Fibroblast of mammary gland (primary cell): ENCODE results near the gene ANO10.

Experiments
- DNase-seq: peaks from one replicate; pipeline ENCODE4 v3.0.0-alpha.2; 2010; ENCODE audit warnings: low read depth
- H3K4me3 ChIP-seq: 2 replicates; pipeline ENCODE4 v1.5.1; 2011; ENCODE audit warnings: low read depth, mild to moderate bottlenecking, low read length, moderate library complexity; ENCODE audit not compliant: control insufficient read depth
- CTCF ChIP-seq: conservative IDR thresholded peaks from 2 replicates; pipeline ENCODE4 v1.5.1; 2011; ENCODE audit warnings: low read depth, low read length, inconsistent platforms; ENCODE audit not compliant: control insufficient read depth, insufficient read depth

ANO10 gene

GRCh38 chr3:43434431-43434830 is 187.4 kb downstream of the ANO10 start:
- DNase-seq, result no peak
- no peak for TF ChIP-seq CTCF
- H3K4me3 ChIP-seq, result no peak overlapping the region

DNA sequence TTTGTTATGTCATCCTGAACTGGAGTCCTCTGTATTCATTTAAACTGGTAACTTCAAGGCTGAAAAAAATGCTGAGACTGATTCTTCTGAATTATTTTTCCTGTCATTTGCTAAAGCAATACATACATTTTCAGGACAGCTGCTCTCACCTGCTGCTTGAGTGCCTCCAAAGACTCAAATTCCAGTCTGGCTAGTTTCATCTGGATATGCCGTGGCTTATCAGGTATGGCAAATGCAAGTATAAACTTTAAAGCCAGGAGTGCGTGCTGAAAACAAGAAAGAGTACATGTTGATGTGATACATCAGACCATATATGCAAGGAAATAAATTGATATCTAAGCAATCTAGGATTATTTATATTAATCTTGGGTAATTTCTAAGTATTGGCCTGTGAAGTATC is 189.3 kb downstream of the ANO10 start:
- no peak overlapping the region for H3K4me3 ChIP-seq
- TF ChIP-seq CTCF, result no peak
- no peak for DNase-seq

- no peak for TF ChIP-seq CTCF
Measured at GRCh38 chr3:43426388-43426787, 195.4 kb downstream of the ANO10 start.

GRCh38 chr3:43425829-43426228 is 196.0 kb downstream of the ANO10 start:
- no peak overlapping the region for H3K4me3 ChIP-seq
- no peak for DNase-seq
- no peak for TF ChIP-seq CTCF

More at GRCh38 chr3:43426388-43426787, 195.4 kb downstream of the ANO10 start:
- no peak overlapping the region for H3K4me3 ChIP-seq
- no peak for DNase-seq

- no peak overlapping the region for H3K4me3 ChIP-seq
- TF ChIP-seq CTCF, result no peak
- no peak for DNase-seq
Measured at GRCh38 chr3:43423639-43424038, 198.2 kb downstream of the ANO10 start.

DNA sequence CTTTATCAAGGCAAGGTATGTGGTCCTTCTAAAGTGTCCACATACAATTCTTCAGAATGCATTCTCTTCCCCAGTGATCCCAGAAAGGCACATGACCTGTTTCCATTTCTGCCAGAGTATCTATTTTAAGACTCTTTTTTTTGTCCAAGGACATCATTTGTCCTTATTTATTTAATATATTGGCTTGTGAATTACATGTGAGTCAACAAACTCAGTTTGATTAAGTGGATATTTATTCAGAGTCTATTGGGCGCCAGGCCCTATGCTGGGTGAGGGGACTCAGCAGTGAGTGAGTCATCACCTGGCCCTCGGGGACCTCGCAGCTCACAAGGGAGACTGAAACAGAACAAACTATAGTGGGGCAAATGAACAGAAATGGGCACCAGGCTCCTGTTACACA is 198.7 kb downstream of the ANO10 start:
- no peak for TF ChIP-seq CTCF
- no peak overlapping the region for H3K4me3 ChIP-seq
- peak; percentile 76 for DNase-seq

DNA sequence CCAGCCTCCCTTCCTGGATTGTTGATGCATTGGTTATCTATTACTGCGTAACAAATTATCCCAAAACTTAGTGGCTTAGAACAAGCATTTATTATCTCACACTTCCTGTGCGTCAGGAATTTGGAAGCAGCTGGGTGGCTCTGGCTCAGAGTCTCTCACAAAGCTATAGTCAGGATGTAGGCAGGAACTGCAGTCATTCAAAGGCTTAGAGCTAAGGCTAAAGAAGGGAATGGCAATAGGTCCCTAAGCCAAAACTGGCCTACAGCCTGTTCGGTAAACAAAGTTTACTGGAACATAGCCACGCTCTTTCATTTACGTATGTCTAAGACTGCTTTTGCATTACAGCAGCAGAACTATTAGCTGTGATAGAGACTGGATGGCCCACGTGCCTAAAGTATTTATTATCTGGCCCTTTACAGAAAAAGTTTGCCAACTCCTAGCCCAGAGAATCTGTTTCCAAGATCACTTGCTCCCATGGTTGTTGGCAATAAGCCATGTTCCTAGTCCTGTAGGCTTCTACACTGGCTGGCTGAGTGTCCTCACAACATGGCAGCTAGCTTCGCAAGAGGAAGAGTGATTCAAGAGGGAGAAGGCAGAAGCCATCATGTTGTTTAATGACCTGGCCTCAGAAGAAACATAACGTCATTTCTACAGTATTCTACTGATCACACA is 203.1 kb downstream of the ANO10 start:
- no peak overlapping the region for H3K4me3 ChIP-seq
- no peak for TF ChIP-seq CTCF
- peak; percentile 67 for DNase-seq
